GM12878 (cell line): ENCODE measurements around the gene GBGT1. TPM values are rescaled to one million over a fixed set of nuclear protein-coding genes. Genes with fewer than 3 reads are reported as not detected.

Experiments used
- ATAC-seq: fragments of 200-7000 bp; cut with Tn5 transposase; 3 replicates; pipeline ENCODE4 v1.9.1; 2020; ENCODE audit warnings: mild to moderate bottlenecking, moderate library complexity
- BruUV-seq: library from RNA; stranded (reverse); fragments of 400-500 nt; replicated peaks from 2 replicates; lab custom pipeline; 2021; lab: Mats Ljungman, UMichigan
- CTCF ChIA-PET: fragments of 300-600 bp; sonication (Branson Sonifier 250); formaldehyde crosslinking; extraction: SDS; loops from one replicate; lab custom pipeline; 2021; ENCODE audit warnings: inconsistent platforms; lab: Yijun Ruan, JAX
- POLR2A ChIA-PET: fragments of 350-600 bp; formaldehyde crosslinking; extraction: SDS; loops from one replicate; lab custom pipeline; 2021; ENCODE audit warnings: inconsistent platforms; lab: Charles Lee
- RAD21 ChIA-PET: fragments of 300-600 bp; sonication (Branson Sonifier 250); formaldehyde crosslinking; loops from one replicate; lab custom pipeline; 2023; ENCODE audit warnings: antibody characterized with exemption; ENCODE audit not compliant: unreplicated experiment; lab: Charles Lee
- SMC1A ChIA-PET: fragments of 300-600 bp; sonication (Branson Sonifier 250); formaldehyde crosslinking; loops from one replicate; lab custom pipeline; 2023; ENCODE audit not compliant: unreplicated experiment, uncharacterized antibody; lab: Charles Lee
- DNase-seq: peaks from one replicate; pipeline ENCODE4 v3.0.0-alpha.2; 2011; ENCODE audit warnings: low read depth, low spot score
- FAIRE-seq: peaks from 3 replicates; lab custom pipeline; 2011; peaks lifted over from hg19 to GRCh38; lab: Jason Lieb, UNC
- H2AFZ ChIP-seq: 2 replicates; pipeline ENCODE4 v1.6.0; 2011; ENCODE audit warnings: low read depth, low read length, control low read depth; ENCODE audit not compliant: control insufficient read depth
- H3K27ac ChIP-seq: 2 replicates; pipeline ENCODE4 v1.5.1; 2011; ENCODE audit warnings: control low read depth; ENCODE audit not compliant: control insufficient read depth, insufficient read depth
- H3K27me3 ChIP-seq, 2 experiments: replicated peaks in 1 of 2; 2 replicates each; pipeline versions ENCODE4 v1.6.0 to v1.6.1; 2011; ENCODE audit warnings: low read length in 1 of 2; ENCODE audit not compliant: control insufficient read depth in 2 of 2, insufficient read depth in 2 of 2
- H3K36me3 ChIP-seq, 2 experiments: 2 replicates each; pipeline ENCODE4 v1.5.1; 2011; ENCODE audit warnings: low read length in 1 of 2; ENCODE audit not compliant: control insufficient read depth in 2 of 2, insufficient read depth in 2 of 2
- H3K4me1 ChIP-seq: 2 replicates; pipeline ENCODE4 v1.6.1; 2011; ENCODE audit warnings: mild to moderate bottlenecking, low read length, moderate library complexity, mixed read lengths; ENCODE audit not compliant: control insufficient read depth, insufficient read depth
- H3K4me2 ChIP-seq: 2 replicates; pipeline ENCODE4 v1.6.0; 2011; ENCODE audit warnings: control low read depth; ENCODE audit not compliant: control insufficient read depth, insufficient read depth
- H3K4me3 ChIP-seq: fragments of 200-600 bp; sonication (generic); 2 replicates; pipeline ENCODE4 v1.5.1; 2016
- H3K79me2 ChIP-seq: 2 replicates; pipeline ENCODE4 v1.6.0; 2011; ENCODE audit warnings: low read length; ENCODE audit not compliant: control insufficient read depth, insufficient read depth
- H3K9ac ChIP-seq: 2 replicates; pipeline ENCODE4 v1.8.0; 2011; ENCODE audit warnings: low read length, control low read depth, mixed read lengths; ENCODE audit not compliant: control insufficient read depth, insufficient read depth
- H3K9me3 ChIP-seq: replicated peaks from 3 replicates; pipeline ENCODE4 v1.5.1; 2011; ENCODE audit warnings: mild to moderate bottlenecking, low read length; ENCODE audit not compliant: control insufficient read depth, insufficient read depth
- H4K20me1 ChIP-seq: 2 replicates; pipeline ENCODE4 v1.6.0; 2011; ENCODE audit not compliant: control insufficient read depth, insufficient read depth
- CEBPZ ChIP-seq: fragments of 150-350 bp; IDR thresholded peaks from 2 replicates; pipeline ENCODE4 v1.6.1; 2016; ENCODE audit warnings: low read depth, low read length
- ESRRA ChIP-seq: IDR thresholded peaks from 2 replicates; pipeline ENCODE4 v1.6.1; 2012; ENCODE audit warnings: mild to moderate bottlenecking, low read length, improper control_type of control experiment
- LARP7 ChIP-seq: fragments of 450-650 bp; IDR thresholded peaks from 2 replicates; pipeline ENCODE4 v1.6.1; 2017; ENCODE audit warnings: mild to moderate bottlenecking
- POLR2AphosphoS5 ChIP-seq: IDR thresholded peaks from 2 replicates; pipeline ENCODE4 v1.6.1; 2011; ENCODE audit warnings: mild to moderate bottlenecking, low read length, inconsistent platforms
- PRDM15 ChIP-seq: fragments of 450-650 bp; formaldehyde crosslinking; IDR thresholded peaks from 2 replicates; pipeline ENCODE4 v1.4.0; 2020; ENCODE audit warnings: mild to moderate bottlenecking, moderate library complexity
- TARDBP ChIP-seq: IDR thresholded peaks from 2 replicates; pipeline ENCODE4 v1.6.1; 2016; ENCODE audit warnings: borderline replicate concordance
- YBX1 ChIP-seq: fragments of 450-650 bp; IDR thresholded peaks from 2 replicates; pipeline ENCODE4 v1.6.1; 2016; ENCODE audit warnings: antibody characterized with exemption
- ZNF217 ChIP-seq: fragments of 450-650 bp; IDR thresholded peaks from 2 replicates; pipeline ENCODE4 v1.6.1; 2017; ENCODE audit warnings: antibody characterized with exemption, mild to moderate bottlenecking
- ZNF384 ChIP-seq: IDR thresholded peaks from 2 replicates; pipeline ENCODE4 v1.6.1; 2012; ENCODE audit warnings: low read depth, mild to moderate bottlenecking, low read length, improper control_type of control experiment, borderline replicate concordance
- ZNF687 ChIP-seq: fragments of 450-650 bp; IDR thresholded peaks from 2 replicates; pipeline ENCODE4 v1.6.1; 2017; ENCODE audit warnings: mild to moderate bottlenecking, moderate library complexity
- WGBS: methylation state at CpG from one replicate; pipeline ENCODE4 v1.1.6; 2016; ENCODE audit warnings: low lambda C conversion rate; ENCODE audit not compliant: insufficient replicate concordance, insufficient coverage; ENCODE audit errors: missing lambda C conversion rate; 5-methylcytosine and 5-hydroxymethylcytosine counted together
- in situ Hi-C: fragments of 300-500 bp; cut with MboI; formaldehyde crosslinking; loops from 9 replicates; pipeline ENCODE4 v1.14.3; 2018; ENCODE audit warnings: mixed read lengths
- intact Hi-C: fragments of 100-400 bp; cut with micrococcal nuclease; formaldehyde crosslinking; loops from one replicate; pipeline ENCODE4 v1.14.2; 2022; ENCODE audit not compliant: unreplicated experiment
- polyA plus RNA-seq, 11 experiments: library from polyadenylated mRNA; depleted of rRNA in 4 of 11; unstranded in 6 of 11; stranded (reverse) in 5 of 11; fragments of >200 nt; fragmentation: Nextera tagmentation in 4 of 11; fragmentation: Illumina TruSeq in 1 of 11; extraction: Ambion mirVana in 4 of 11; extraction: Trizol in 1 of 11; gene quantifications; 1 replicate in 1 of 11; 2 replicates in 10 of 11; pipeline versions ENCODE4 v1.2.1 to v1.2.3, GENCODE V29; 2011 to 2016; ENCODE audit warnings: inconsistent platforms in 2 of 11, missing spikeins in 2 of 11, low read depth in 1 of 11
- total RNA-seq, 4 experiments: library from RNA; depleted of rRNA in 3 of 4; stranded (reverse); fragments of >200 nt in 3 of 4; fragmentation: Illumina TruSeq in 1 of 4; extraction: Trizol in 1 of 4; gene quantifications; 2 replicates each; pipeline versions ENCODE4 v1.2.1 to v1.2.3, GENCODE V29; 2013 to 2021
- TF ChIP-seq, protein P1 (sequence below): IDR thresholded peaks from 2 replicates; pipeline ENCODE4 v1.6.1; 2011; ENCODE audit warnings: mild to moderate bottlenecking, low read depth, low read length, moderate library complexity; ENCODE audit not compliant: insufficient replicate concordance

The GBGT1 gene
- total and polyA plus RNA-seq, 10 of the 15 experiments (the other 5 are each of a cell fraction or from before 2014, with no cell fraction given), result 0.08 to 1.9 (median 0.49) TPM

- Histone ChIP-seq H3K4me3 (no peak overlapping the region), H2AFZ (no peak overlapping the region), H3K27me3 (no peaks in the 10 kb centered on the region), H3K9me3 (no peaks in the 10 kb centered on the region), H3K4me2 (no peak overlapping the region), H3K36me3 (no peaks in the 10 kb centered on the region), H4K20me1 (no peaks in the 10 kb centered on the region), H3K79me2 (no peaks in the 10 kb centered on the region), H3K4me1 (no peaks in the 10 kb centered on the region), H3K9ac (no peak overlapping the region), H3K27ac (no peak overlapping the region)
- RAD21 ChIA-PET, result no interaction called here
- BruUV-seq, result no TSS peak
- POLR2A ChIA-PET, result no interaction called here
- no peak for FAIRE-seq
- in situ Hi-C loops, result no loop called here
- intact Hi-C loops, result no loop called here
- CTCF ChIA-PET, result no interaction called here
- DNase-seq, result no peak
- SMC1A ChIA-PET, result no interaction called here
- no peak for ATAC-seq
- WGBS, result 63% methylated on average over 14 of the region's 14 CpGs
- TF ChIP-seq PRDM15, result no peak
- no peak for TF ChIP-seq TARDBP
- TF ChIP-seq LARP7, result no peak
- TF ChIP-seq, protein P1, sequence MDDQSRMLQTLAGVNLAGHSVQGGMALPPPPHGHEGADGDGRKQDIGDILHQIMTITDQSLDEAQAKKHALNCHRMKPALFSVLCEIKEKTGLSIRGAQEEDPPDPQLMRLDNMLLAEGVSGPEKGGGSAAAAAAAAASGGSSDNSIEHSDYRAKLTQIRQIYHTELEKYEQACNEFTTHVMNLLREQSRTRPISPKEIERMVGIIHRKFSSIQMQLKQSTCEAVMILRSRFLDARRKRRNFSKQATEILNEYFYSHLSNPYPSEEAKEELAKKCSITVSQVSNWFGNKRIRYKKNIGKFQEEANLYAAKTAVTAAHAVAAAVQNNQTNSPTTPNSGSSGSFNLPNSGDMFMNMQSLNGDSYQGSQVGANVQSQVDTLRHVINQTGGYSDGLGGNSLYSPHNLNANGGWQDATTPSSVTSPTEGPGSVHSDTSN, result no peak
- no peak for TF ChIP-seq ESRRA
- no peak for TF ChIP-seq ZNF384
- no peak for TF ChIP-seq ZNF687
- no peak for TF ChIP-seq ZNF217
- TF ChIP-seq CEBPZ, result no peak
- no peak for TF ChIP-seq POLR2AphosphoS5
- no peak for TF ChIP-seq YBX1
These were observed 39.2 kb upstream of the GBGT1 start for GRCh38 chr9:133202688-133203453.
